NCI-H2196 (cell line): ENCODE results near the gene TSSK6.

Source experiments
- DNase-seq: peaks from one replicate; lab custom pipeline; 2025; ENCODE audit not compliant: unreplicated experiment; lab: John Stamatoyannopoulos, UW

The TSSK6 gene

DNA sequence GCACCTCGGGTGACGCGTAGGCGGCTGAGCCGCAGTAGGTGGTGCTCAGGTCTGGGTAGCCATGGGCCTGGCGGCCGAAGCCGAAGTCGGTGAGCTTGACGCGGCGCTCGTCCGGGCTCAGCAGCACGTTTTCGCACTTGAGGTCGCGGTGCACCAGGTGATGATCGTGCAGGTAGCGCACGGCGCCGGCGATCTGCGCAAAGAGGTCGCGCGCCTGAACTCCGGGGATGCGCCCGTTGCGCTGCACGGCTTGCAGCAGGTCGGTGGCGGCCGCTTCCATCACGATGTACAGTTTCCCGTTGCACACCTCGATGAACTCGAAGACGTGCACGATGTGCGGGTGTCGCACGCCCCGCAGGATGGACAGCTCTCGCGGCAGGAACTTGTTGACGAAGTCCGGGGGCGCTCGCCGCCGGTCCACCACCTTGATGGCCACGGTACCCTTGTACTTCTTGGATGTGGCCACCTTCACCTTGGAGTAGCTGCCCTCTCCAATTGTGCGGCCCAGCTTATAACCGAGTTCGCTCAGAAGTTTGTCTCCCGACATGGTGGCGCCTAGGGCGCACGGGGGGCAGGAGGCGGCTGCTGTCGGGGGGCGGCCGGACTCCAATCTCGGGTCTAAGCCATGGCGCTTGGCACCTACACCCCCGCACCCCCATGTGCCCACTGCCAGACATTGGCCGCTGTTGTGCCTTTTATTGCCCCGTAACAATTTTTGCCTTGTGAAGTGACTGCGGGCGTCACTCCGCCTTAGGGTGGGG, at the start of gene TSSK6:
TSSK6 (minus strand) TSS at position 668 of the 761 bp plus-strand sequence; CDS start at position 547, 121 bp downstream.
- DNase-seq = no peak

DNA sequence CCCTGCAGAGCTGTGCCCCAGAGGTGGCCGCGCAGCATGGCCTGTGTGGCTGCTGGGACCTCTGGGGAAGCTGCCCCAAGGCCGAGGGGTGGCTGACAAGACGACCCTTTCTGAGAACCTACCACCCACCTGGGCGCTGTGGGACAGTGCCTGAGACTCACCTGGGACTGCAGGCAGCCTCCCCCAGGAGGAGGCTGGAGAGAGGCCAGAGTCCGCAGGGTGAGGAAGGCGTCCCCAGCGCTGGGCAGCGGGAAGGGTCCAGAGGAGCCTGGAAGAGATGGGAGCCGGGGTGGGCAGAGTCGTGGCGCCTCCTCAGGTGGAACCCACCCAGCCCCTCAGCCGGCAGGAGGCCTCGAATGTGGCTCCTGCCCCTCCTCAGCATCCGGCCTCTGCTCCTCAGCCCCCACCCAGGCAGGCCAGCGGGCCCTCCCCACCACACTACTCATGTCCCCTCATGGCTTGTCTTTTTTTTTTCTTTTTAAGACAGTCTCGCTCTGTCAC, 48.0 kb upstream of the TSSK6 start:
- DNase-seq = no peak

DNA sequence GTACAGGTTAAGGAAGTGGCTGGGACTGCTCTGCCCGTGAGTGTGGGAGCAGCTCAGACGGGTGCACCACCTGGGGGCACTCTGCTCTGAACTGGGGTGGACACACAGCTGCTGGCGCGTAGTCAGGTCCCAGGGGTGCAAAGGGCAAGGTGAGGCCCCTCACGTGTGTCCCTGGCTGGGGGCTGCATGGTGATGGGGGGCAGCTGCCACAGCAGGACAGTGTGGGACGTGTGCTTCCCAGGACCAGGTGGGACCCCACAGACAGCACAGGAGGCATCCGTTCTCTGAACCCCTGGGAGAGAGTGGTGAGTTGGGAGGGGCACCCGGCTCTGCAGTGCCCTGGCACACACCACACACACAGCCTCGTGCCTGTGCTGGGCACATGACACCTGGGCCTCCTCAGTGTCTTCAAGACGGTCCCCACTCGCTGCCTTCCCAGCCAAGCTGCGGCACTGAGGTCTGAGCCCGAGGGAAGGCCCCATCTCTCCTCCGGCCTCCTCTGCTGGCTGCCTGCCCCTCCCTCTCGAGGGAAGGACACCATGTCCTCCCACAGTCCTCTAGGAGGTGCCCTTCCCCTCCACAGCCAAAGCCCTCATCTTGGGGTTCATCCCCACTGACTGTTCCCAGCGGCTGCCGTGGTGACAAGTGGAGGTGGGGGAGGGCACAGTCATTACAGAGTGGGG, 47.5 kb upstream of the TSSK6 start:
- no peak for DNase-seq

DNA sequence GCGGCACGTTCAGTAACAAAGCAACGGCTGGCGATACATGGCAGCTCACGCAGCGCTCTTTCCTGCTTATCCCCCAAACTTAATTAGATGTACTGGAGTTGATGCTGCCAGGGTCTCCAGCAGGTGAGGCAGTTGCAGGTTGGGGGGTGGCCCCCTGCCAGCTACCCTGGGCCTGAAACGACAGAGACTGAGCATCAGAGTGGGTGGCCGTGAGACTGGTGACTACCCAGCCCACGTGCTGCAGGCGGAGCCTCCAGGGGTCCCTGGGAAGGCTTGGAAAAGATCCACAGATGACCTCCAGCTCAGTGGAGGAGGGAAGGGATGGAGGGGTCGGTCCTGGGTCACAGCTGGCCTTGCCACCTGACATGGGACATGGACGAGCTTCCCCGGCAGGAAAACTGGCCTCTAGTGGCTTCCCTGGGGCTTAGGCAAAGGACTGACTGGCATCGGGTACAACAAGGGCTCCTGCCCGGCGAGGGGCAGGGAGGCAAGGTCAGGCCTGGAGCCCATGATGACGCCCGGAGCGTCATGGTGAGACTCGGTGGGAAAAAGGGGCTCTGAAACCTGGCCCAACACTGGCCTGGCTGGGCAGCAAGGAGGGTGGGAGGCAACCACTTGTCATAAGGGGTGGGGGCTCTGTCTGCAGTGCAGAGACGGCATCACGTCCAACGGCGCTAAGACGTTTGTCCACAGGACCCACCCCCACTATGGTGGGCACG, 46.8 kb upstream of the TSSK6 start:
- DNase-seq = no peak

DNA sequence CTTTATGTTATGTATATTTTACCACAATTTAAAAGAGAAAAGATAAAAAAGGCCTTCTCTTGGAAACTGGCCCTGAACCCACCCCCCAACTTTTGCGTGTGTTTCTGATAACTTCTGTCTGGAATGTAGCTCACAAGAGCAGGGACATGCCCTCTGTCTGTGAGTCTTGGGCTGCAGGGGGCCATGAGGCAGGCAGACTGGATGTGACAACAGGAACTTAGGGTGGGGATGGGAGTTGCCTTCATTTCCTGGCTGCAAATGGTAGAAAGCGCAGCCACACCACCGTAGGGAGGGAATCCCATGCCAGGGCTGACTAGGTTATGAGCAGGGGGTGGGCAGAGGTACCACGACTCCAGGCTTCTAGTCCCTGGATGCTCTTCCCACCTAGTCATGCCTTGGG, 44.6 kb upstream of the TSSK6 start:
- DNase-seq = no peak

DNA sequence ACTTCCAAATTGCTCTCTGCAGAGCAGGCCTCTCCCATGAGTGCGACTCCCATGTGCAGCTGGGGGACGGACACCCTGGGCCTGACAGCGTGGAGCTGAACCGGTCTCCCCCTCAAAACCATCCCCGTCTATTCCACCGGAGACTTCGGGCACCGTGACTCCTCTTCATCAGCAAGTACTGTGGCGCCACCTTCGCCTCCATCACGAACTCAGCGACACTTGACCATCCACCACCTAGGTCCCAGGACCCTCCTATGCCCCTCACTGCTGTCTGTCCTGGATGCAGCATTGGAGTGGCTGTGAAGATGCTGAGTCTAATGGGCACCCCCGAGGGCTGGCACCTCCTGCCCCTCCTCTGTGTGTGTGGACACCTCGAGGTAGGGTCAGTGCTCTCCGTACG, 43.3 kb upstream of the TSSK6 start:
- no peak for DNase-seq

DNA sequence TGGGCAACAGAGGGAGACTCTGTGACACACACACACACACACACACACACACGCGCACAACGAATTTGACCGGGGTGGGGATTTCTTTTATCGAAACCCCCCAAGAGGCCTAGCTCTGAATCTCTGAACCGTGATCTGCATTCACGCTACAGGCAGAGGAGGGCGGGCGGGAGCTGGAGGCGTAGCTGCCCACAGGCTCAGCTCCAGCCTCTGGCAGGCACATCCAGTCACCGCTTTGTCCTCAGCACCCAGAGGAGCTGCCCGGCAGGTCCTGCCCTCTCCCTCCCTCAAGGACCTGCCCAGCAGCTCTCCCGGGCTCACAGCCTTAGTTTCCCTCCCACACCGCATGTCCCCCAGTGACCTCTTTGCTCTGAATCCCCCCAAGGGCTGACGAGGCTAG, 42.7 kb upstream of the TSSK6 start:
- DNase-seq = no peak

DNA sequence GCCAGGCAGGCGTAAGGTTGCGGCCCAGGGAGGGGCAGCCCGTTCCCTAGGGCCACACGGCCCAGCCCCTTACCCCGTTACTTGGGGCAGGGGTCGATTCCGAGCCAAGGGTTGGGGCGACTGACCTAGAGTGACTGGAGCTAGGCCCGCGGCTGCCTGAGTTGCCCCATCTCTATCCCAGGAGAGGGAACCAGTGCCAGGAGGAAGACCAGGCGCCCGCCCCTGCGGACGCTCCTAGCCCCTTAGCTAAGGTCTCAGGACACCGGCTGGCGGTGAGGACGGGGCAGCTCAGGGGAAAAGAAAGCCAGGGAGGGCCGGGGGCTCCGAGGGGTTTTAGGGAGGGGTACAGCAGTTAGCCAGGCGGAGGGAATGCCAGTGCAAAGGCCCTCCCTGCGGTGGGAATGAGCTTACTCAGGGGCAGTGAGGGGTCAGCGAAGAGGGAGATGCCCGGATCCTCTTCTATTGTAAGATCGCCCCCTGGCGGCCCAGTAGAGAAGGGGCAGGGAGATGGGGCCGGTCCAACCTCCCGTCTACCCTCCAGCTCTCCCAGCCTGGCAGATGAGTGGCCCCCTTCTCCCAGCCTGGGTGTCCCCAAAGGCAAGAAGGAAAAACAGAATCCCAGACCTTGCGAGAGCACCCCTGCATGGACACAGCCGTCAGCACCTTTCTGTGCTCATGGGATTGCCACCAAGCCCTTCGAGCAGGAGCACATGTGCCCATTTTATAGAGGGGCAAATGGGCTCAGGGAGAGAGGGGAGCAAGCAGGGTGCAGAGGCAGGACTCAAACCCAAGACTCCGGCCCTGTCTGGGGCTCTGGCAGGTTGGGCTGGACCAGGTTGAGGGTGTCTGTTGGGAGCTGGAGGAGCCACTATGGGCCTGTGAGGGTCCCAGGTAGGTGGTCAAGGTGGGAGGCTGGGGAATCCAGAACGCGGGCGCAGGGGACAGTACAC, 39.0 kb upstream of the TSSK6 start:
- peak; percentile 30 for DNase-seq

DNA sequence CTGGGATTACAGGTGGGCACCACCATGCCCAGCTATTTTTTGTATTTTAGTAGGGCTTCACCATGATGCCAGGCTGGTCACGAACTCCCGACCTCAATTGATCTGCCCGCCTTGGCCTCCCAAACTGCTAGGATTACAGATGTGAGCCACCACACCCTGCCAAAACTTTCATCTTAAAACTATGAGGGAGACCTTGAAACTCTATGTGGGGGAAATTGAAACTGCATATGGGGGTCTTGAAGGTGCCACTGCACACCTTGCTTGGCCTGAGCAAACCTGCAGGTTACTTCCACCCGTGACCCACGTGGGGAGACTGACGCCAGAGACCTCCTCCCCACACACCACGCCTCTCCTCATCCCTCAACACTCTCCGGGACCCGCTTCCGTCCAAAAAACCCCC, 38.3 kb upstream of the TSSK6 start:
- DNase-seq = no peak

DNA sequence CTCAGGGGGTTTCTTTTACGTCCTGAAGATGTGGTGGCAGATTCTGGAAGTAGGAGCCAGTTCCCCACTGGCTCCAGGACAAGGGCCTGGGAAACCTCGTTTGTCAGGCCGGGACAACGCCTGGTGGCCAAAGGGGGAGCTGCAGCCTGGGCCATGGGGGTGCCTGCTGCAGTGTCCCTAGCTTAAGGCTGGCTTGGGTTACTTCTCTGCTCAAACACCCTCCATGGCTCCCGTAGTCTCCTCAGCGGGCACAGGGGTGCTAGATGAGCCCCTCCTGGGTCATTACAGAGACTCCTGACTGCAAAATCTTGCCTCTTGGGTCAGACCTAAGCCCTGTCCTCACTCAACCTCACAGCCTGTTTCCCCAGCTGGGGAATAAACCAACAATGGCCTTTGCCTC, 37.5 kb upstream of the TSSK6 start:
- DNase-seq = no peak

DNA sequence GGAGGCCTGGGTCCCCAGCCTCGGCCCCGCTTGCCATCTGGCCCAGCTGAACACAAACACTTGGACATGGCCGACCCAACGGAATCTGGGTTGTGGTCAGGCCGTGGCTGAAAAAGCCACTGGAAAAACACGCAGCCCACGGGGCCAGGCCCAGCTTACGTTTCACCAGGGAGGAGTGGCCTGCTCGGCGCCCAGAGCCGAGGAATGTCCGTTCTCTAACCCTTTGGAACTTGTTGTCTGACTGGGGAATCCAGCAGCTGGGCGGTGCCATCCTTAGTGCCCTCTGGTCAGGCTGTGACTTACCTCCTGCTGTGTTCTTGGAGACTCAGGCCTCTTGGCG, 36.5 kb upstream of the TSSK6 start:
- no peak for DNase-seq

DNA sequence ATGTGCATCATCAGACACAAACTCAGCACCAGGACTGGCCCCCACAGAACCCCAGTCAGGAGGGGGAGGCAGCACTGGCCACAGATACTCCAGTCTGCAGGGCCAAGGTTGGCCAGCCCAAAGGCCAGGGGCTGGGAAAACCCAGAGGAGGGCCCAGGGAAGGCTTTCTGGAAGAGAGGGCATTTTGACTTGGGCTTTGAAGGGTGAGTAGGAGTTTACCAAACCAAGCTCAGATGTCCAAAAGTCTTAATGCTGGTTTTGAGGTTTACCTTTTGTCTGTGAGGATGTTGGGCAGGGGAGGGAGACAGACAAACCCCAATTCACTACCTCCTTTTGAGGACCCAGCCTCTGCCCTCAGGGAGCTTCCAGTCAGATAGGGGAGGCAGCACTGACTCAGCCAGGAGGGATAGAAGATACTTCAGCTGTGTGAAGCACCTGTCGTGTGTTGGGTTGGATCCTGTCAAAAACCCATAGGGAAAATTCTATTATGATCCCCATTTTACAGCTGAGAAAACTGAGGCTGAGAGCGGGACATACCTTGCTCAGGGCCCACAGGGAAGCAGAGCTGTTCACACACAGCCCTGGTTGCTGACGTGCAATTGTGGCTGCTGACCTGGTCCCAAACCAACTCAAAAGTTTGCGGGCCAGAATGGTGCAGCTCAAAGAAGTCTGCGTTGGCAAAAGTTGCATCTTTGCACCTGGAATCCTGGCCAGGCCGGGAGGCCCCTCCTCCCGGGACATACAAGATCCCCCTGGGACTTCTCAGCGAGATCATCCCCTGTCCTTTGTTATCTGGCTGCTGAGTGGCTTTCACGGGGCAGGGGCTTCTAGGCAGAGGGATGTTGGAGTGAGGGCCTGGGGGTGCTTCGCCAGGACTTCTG, 35.9 kb upstream of the TSSK6 start:
- DNase-seq = no peak

DNA sequence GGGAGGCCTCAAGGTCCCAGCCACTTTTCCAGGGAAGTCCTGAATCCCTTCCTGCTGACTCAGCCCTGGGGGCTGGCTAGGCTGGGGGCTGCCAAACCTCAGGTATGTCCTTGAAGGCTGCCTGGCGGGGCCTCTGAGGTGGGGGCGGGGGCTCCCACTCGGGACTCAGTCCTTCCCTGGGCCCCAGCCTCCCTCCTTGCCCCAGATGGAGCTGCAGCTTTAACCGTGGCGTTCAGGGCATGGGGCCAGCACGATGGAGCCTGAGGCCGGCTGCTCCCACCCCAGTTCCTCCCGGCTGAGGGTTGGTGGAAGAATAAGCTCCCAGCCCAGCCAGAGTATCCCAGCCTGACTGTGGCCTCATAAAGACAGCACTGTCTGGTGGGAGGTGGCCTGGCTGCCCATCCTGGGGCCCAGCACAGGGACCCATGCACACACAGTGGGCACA, 35.2 kb upstream of the TSSK6 start:
- DNase-seq = no peak

DNA sequence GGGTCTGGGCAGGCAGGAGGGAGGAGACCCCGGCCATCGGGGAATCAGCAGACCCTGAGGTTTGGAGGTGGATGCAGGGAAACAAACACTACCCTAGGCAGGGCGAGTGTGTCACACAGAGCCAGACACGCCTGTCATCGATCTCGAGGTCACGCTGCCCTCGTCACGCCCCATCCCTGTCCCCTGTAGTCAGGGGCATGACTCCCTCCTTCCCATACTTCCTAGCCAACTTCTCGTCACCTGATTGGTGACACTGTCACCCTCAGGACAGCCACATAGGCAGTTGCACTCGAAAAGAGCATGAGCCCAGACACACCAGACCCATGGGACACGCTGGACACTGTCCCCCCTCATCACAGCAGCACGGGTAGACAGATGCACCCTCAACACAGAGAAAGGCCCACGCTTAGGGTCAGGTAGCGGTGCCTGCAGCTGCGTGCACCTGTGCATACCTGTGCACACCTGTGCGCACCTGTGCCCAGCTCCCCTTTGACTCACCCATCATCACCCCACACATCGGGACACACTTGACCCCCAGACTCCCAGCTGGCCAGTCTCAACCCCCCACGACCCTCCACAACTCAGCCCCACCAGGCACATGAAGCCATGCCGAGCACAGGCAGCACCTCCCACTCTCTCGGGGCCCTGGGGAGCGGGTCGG, 34.6 kb upstream of the TSSK6 start:
- no peak for DNase-seq

DNA sequence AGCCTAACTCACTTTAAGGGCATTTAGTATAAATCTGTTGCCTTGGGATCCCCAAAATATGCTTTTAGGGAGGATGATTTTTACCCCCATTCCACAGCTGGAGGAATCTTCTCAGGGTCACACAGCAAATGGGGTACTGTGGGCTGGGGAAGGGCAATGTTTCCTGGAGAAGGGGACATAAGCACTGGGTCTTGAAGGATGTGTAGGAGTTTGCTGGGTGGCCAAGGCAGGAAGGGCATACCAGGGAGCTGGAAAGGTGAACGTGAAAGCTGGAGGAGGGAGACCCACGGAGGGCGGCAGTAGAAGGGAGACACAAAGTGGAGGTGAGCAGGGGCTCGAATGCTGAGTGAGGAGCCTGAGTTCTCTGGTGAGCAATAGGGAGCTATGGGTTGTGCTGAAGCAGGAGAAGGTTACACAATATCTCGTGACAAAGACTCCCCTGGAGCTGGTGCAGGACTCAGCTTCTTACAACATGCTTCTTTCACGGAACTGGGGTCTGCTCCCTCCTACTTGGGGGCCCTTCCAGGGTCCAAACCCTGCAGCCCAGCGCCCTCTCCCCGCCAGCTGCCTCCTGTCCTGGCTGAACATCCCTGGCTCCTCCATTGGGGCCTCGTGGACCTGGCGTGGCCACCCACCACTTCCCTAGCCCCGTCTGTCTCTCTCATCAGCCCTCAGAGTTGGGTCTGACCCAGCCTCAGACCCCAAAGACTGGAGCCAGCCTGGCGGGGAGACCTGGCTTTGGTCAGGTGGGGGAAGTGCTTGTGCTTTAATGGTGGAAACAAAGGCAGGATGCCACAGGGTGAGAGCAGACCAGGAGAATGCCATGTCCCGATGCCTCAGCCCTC, 33.8 kb upstream of the TSSK6 start:
- no peak for DNase-seq

DNA sequence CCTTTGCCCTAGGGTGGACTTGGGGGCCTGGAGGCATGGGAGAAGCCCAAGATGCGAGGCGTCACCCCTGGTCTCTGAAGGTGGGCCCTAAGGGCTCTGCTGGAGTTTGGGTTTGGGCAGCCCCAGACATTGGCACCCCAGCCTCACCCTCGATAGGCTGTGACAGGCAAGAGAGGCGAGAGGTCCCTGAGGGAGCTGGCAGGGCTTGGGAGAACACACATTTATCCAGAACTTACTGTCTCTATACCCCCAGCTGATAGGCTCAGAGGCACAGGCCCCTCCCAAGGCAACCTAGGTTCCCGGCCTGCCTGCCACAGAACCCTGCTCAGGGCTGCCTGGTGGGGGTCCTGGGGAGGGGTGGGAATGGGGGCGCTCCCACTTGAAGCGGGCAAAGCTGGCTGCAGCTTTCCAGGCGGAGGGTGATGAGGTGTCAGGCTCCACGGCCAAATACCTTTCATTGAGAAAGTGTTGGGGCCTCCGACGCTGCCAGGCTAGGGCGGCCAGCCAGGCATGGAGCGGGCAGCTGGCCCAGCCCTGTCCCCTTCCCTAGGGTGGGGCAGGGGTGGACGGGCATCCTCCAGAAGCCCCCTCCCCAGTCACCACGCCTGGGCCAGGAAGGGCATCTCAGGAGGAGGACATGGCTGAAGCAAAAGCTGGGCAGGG, 32.5 kb upstream of the TSSK6 start:
- no peak for DNase-seq

DNA sequence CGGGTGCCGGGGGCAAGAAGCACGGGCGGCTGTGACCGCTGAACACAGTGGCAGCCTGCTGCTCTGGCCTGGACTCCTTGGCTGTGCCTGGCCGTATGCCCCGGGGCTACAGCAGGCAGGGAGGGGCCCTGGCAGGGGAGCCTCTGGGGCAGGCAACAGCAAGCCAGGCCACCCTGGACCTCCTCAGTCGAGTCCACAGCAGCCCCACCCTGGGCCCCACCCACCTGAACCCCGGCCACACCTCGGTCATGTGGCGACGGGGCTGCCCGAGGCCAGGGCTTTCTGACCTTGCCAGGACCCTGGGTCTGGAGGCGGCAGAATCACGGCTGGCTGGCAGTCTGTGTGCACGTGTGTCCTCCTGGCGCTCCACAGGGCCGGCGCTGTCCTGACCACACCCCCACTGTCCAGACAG, 31.4 kb upstream of the TSSK6 start:
- no peak for DNase-seq

DNA sequence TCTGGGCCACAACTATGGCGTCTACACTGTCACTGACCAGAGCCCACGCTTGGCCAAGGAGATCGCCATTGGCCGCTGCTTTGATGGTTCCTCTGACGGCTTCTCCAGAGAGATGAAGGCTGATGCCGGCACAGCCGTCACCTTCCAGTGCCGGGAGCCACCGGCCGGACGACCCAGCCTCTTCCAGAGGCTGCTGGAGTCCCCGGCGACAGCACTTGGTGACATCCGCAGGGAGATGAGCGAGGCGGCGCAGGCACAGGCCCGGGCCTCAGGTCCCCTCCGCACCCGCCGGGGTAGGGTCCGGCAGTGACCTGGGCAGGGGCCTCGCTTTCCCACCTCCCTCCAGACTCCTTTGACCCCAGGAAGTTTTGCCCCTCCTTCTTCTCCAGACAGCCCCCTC, 30.4 kb upstream of the TSSK6 start:
- no peak for DNase-seq
